HEK293T (cell line): ENCODE measurements around the gene FLCN.

Source experiments
- CTCF ChIA-PET: fragments of 350-600 bp; formaldehyde crosslinking; extraction: SDS; loops from one replicate; lab custom pipeline; 2021; ENCODE audit warnings: antibody characterized with exemption, inconsistent platforms; lab: Yijun Ruan, JAX
- POLR2A ChIA-PET: fragments of 350-600 bp; formaldehyde crosslinking; extraction: SDS; loops from one replicate; lab custom pipeline; 2020; ENCODE audit warnings: antibody characterized with exemption, inconsistent platforms; lab: Yijun Ruan, JAX
- DNase-seq: peaks from one replicate; pipeline ENCODE4 v3.0.0; 2012; ENCODE audit warnings: mixed read lengths; ENCODE audit errors: extremely low spot score
- ARNT ChIP-seq: fragments of 450-650 bp; IDR thresholded peaks from 2 replicates; pipeline ENCODE4 v1.6.1; 2017; ENCODE audit warnings: mild to moderate bottlenecking
- BHLHE40 ChIP-seq: fragments of 450-650 bp; IDR thresholded peaks from 2 replicates; pipeline ENCODE4 v1.6.1; 2016; ENCODE audit warnings: mild to moderate bottlenecking, moderate library complexity, borderline replicate concordance
- CTBP1 ChIP-seq: fragments of 450-650 bp; IDR thresholded peaks from 2 replicates; pipeline ENCODE4 v1.6.1; 2016; ENCODE audit warnings: borderline replicate concordance
- ELF4 ChIP-seq: fragments of 450-650 bp; IDR thresholded peaks from 2 replicates; pipeline ENCODE4 v1.6.1; 2017; ENCODE audit warnings: antibody characterized with exemption
- FOXA1 ChIP-seq: fragments of 450-650 bp; IDR thresholded peaks from 2 replicates; pipeline ENCODE4 v1.6.1; 2016; ENCODE audit warnings: mild to moderate bottlenecking
- FOXK2 ChIP-seq: fragments of 450-650 bp; IDR thresholded peaks from 2 replicates; pipeline ENCODE4 v1.6.1; 2016; ENCODE audit warnings: mild to moderate bottlenecking
- FOXM1 ChIP-seq: fragments of 450-650 bp; IDR thresholded peaks from 2 replicates; pipeline ENCODE4 v1.6.1; 2017; ENCODE audit warnings: mild to moderate bottlenecking, borderline replicate concordance
- HDGF ChIP-seq: fragments of 450-650 bp; IDR thresholded peaks from 2 replicates; pipeline ENCODE4 v1.6.1; 2017; ENCODE audit warnings: antibody characterized with exemption, borderline replicate concordance
- L3MBTL2 ChIP-seq: fragments of 450-650 bp; conservative IDR thresholded peaks from 2 replicates; pipeline ENCODE4 v1.6.1; 2016; ENCODE audit warnings: mild to moderate bottlenecking
- LEF1 ChIP-seq: fragments of 450-650 bp; IDR thresholded peaks from 2 replicates; pipeline ENCODE4 v1.6.1; 2017; ENCODE audit warnings: mild to moderate bottlenecking, borderline replicate concordance
- NFRKB ChIP-seq: fragments of 450-650 bp; IDR thresholded peaks from 2 replicates; pipeline ENCODE4 v1.6.1; 2016; ENCODE audit warnings: mild to moderate bottlenecking, moderate library complexity
- PKNOX1 ChIP-seq: fragments of 450-650 bp; IDR thresholded peaks from 2 replicates; pipeline ENCODE4 v1.6.1; 2016
- SP1 ChIP-seq: fragments of 450-650 bp; IDR thresholded peaks from 2 replicates; pipeline ENCODE4 v1.6.1; 2017
- SUZ12 ChIP-seq: fragments of 450-650 bp; IDR thresholded peaks from 2 replicates; pipeline ENCODE4 v1.6.1; 2016; ENCODE audit warnings: mild to moderate bottlenecking
- TARDBP ChIP-seq: fragments of 450-650 bp; IDR thresholded peaks from 2 replicates; pipeline ENCODE4 v1.6.1; 2016
- ZNF384 ChIP-seq: fragments of 450-650 bp; IDR thresholded peaks from 2 replicates; pipeline ENCODE4 v1.6.1; 2016

FLCN gene

GRCh38 chr17:17203173-17203730 lies 33.7 kb downstream of the FLCN start:
- ChIA-PET POLR2A (no interaction called here), CTCF (no interaction called here)
- DNase-seq, result no peak
- TF ChIP-seq L3MBTL2, result no peak
- no peak for TF ChIP-seq HDGF
- TF ChIP-seq BHLHE40, result no peak
- TF ChIP-seq NFRKB, result no peak
- TF ChIP-seq FOXK2, result no peak
- no peak for TF ChIP-seq ZNF384
- TF ChIP-seq PKNOX1, result no peak
- TF ChIP-seq SP1, result no peak
- TF ChIP-seq TARDBP, result no peak
- TF ChIP-seq LEF1, result no peak
- TF ChIP-seq SUZ12, result no peak
- TF ChIP-seq FOXA1, result no peak
- no peak for TF ChIP-seq ELF4
- TF ChIP-seq CTBP1, result no peak
- no peak for TF ChIP-seq ARNT
- TF ChIP-seq FOXM1, result no peak

DNA sequence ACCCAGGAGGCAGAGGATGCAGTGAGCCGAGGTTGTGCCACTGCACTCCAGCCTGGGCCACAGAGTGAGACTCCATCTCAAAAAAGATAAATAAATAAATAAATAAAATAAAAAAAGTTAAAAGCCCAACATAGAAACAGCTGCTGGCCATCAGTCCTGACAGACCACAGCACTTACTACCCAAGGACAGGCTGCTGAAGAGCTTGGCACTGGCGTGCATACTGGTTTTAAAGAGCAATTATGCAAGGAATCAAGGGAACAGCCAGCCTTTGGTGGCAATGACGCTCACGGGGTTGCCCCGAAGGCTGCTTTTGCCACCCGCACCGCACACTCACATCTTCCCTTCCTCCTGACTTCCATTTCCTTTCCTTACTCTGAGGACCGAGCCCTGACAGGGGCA lies 35.1 kb downstream of the FLCN start:
- no peak for TF ChIP-seq TARDBP
- TF ChIP-seq ZNF384, result no peak
- TF ChIP-seq PKNOX1, result no peak
- TF ChIP-seq ARNT, result no peak
- TF ChIP-seq L3MBTL2, result no peak
- TF ChIP-seq SUZ12, result no peak
- no peak for TF ChIP-seq SP1
- no peak for TF ChIP-seq NFRKB
- no peak for TF ChIP-seq LEF1
- TF ChIP-seq FOXM1, result no peak
- no peak for TF ChIP-seq BHLHE40
- POLR2A ChIA-PET, result no interaction called here
- CTCF ChIA-PET, result no interaction called here
- no peak for DNase-seq

DNA sequence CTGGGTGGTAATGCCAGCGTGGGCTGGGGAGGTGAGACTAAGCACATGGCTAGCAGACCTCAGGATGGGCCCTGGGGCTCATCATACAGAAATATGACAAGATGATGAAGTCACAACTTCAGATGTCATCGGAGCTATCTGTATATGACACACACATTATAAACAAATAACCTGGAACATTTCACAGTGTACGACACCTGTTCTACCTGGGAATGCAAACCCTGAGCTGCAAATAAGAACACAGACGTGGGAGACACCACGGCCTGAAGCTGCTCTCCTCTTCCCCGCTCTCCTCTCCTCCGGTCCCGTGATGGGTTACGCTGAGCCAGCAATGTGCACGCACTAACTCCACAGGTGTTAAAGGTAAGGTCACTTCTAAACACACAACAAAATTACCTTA lies 35.7 kb downstream of the FLCN start:
- ChIA-PET POLR2A (interaction anchor here (1.3 kb wide), 1 partner anchor 10 kb away, joined by 3 read pairs; no protein-coding TSS in a partner anchor), CTCF (no interaction called here)
- no peak for TF ChIP-seq FOXM1
- TF ChIP-seq HDGF, result no peak
- no peak for TF ChIP-seq L3MBTL2
- no peak for TF ChIP-seq BHLHE40
- TF ChIP-seq TARDBP, result no peak
- no peak for TF ChIP-seq CTBP1
- TF ChIP-seq FOXA1, result no peak
- no peak for TF ChIP-seq SP1

GRCh38 chr17:17200831-17201230 lies 36.1 kb downstream of the FLCN start:
- DNase-seq, result no peak
- POLR2A ChIA-PET, result interaction anchor here (1.3 to 1.4 kb wide), 2 partner anchors 9 to 17 kb away, joined by 3 to 4 read pairs; no protein-coding TSS in a partner anchor
- TF ChIP-seq BHLHE40, result no peak
- no peak for TF ChIP-seq FOXA1
- no peak for TF ChIP-seq ZNF384
- no peak for TF ChIP-seq PKNOX1
- TF ChIP-seq CTBP1, result no peak
- CTCF ChIA-PET, result no interaction called here

More for the DNA sequence above, 35.7 kb downstream of the FLCN start:
- no peak for DNase-seq

- TF ChIP-seq SUZ12, result no peak
- TF ChIP-seq LEF1, result no peak
- TF ChIP-seq HDGF, result no peak
- TF ChIP-seq SP1, result no peak
- TF ChIP-seq ARNT, result no peak
- TF ChIP-seq NFRKB, result no peak
- TF ChIP-seq CTBP1, result no peak
- no peak for TF ChIP-seq PKNOX1
- no peak for TF ChIP-seq L3MBTL2
- DNase-seq, result no peak
- POLR2A ChIA-PET, result interaction anchor here (1.3 to 1.4 kb wide), 2 partner anchors 9 to 16 kb away, joined by 3 to 4 read pairs; no protein-coding TSS in a partner anchor
- CTCF ChIA-PET, result no interaction called here
These were observed 36.7 kb downstream of the FLCN start for GRCh38 chr17:17200311-17200710.

DNA sequence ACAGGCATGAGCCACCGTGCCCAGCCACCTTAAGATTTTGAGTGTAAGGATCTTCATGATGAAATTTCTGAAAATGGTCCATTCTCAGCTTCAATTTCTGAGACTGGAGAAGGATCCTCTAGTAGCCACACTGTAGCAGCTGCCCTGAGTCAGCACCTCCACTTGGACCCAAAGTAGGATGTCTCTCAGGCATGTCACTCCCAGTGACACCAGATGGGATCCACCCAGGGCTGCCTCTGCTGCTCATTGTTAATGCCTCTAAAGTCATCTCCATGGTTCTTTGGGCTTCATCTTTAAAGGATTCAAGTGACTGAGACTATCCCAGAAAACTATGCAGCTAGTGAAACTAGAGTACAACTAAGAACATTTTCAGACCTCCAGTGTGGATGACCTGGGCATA lies 38.7 kb downstream of the FLCN start:
- ChIA-PET CTCF (no interaction called here), POLR2A (no interaction called here)
- no peak for TF ChIP-seq FOXK2
- no peak for TF ChIP-seq FOXM1
- no peak for TF ChIP-seq TARDBP
- DNase-seq, result no peak
